Transverse colon (tissue), 4 donors: Measurements from ENCODE around the gene TMEM234. TPM values are rescaled to one million over a fixed set of nuclear protein-coding genes. Genes with fewer than 3 reads are reported as not detected.
A peak's percentile ranks its signal among the peaks of the same experiment; 100 is the strongest.
"Not testable (repeated sequence)": the region's sequence is repeated elsewhere in the genome, so short reads cannot be mapped to it uniquely, and the experiment has no call there.

Experiments
- DNase-seq: peaks from one replicate; pipeline ENCODE4 v3.0.0-alpha.2; 2019
- H3K27ac ChIP-seq, 4 donors: fragments of 200-600 bp; sonication (generic); 2 replicates each; pipeline ENCODE4 v1.5.1; 2016 to 2018; ENCODE audit warnings: inconsistent platforms in 4 of 4
- H3K27me3 ChIP-seq: fragments of 200-600 bp; sonication (generic); 2 replicates; pipeline ENCODE4 v1.5.1; 2017; ENCODE audit warnings: inconsistent platforms
- H3K36me3 ChIP-seq, 4 donors: fragments of 200-600 bp; sonication (generic); 2 replicates each; pipeline ENCODE4 v1.5.1; 2017 to 2019; ENCODE audit warnings: inconsistent platforms in 4 of 4
- H3K4me1 ChIP-seq, 4 donors: fragments of 200-600 bp; sonication (generic); 2 replicates each; pipeline ENCODE4 v1.5.1; 2017 to 2020; ENCODE audit warnings: inconsistent platforms in 4 of 4
- H3K4me3 ChIP-seq, 4 donors: fragments of 200-600 bp; sonication (generic); 1 replicate in 1 of 4; 2 replicates in 3 of 4; pipeline versions ENCODE4 v1.5.1 to v1.6.1; 2017 to 2019; ENCODE audit warnings: inconsistent platforms in 4 of 4
- H3K9me3 ChIP-seq, 2 donors: fragments of 200-600 bp; sonication (generic); 2 replicates each; pipeline ENCODE4 v1.5.1; 2017 to 2019; ENCODE audit warnings: inconsistent platforms in 2 of 2
- EP300 ChIP-seq: sonication (generic); formaldehyde crosslinking; IDR thresholded peaks from one replicate; pipeline ENCODE4 v1.6.1; 2017; ENCODE audit warnings: antibody characterized with exemption, low read depth
- POLR2A ChIP-seq: fragments of 450-650 bp; IDR thresholded peaks from one replicate; pipeline ENCODE4 v1.6.1; 2016; ENCODE audit warnings: antibody characterized with exemption, mild to moderate bottlenecking, moderate library complexity
- POLR2AphosphoS5 ChIP-seq, 3 donors: sonication (generic); formaldehyde crosslinking; IDR thresholded peaks; one replicate each; pipeline ENCODE4 v1.6.1; 2016; ENCODE audit warnings: antibody characterized with exemption in 3 of 3
- WGBS, 2 donors: methylation state at CpG; one replicate each; pipeline ENCODE4 v1.1.5; 2018; ENCODE audit warnings: low coverage in 1 of 2; 5-methylcytosine and 5-hydroxymethylcytosine counted together
- in situ Hi-C, 4 donors: fragments of 200-750 bp; cut with MboI; loops; one replicate each; pipeline versions ENCODE4 v1.15.0 to v1.15.1; 2017; ENCODE audit warnings: low sequenced_read_pairs in 3 of 4, low pct_ligation_motif_present in 1 of 4, low pct_unique_long_range_greater_than_20kb in 1 of 4
- intact Hi-C: fragments of 100-400 bp; cut with DNase I; formaldehyde crosslinking; loops from one replicate; pipeline ENCODE4 v1.15.1; 2023; ENCODE audit warnings: low total_unique reads
- total RNA-seq, 4 donors: library from RNA; depleted of rRNA; stranded (reverse); fragments of >200 nt; gene quantifications; one replicate each; pipeline ENCODE4 v1.1.0, GENCODE V29; 2016
- TF ChIP-seq, protein P1 (sequence below), 5 experiments: fragments of 200-600 bp in 3 of 5; fragments of 450-650 bp in 2 of 5; sonication (generic) in 3 of 5; IDR thresholded peaks; 1 replicate in 2 of 5; 2 replicates in 3 of 5; pipeline ENCODE4 v1.5.1; 2016 to 2017; ENCODE audit warnings: antibody characterized with exemption in 5 of 5, inconsistent platforms in 3 of 5, mild to moderate bottlenecking in 2 of 5, moderate library complexity in 1 of 5

Gene TMEM234
- total RNA-seq, 4 donors from 2014 or later, result 16.5 to 166 (median 22.7) TPM

DNA sequence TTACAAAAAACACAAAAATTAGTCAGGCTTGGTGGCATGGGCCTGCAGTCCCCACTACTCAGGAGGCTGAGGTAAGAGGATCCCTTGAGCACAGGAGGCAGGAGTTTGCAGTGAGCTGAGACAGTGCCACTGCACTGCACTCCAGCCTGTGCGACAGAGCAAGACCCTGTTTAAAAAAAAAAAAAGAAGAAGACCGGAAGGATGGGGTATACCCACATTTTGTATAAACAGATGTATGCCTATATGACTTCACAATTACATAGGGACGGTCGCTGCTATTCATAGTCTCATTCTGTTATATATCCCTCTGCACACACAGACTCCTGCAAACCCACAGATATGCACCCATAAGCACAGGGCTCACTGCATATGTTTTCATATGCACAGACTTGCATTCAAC is 41.6 kb upstream of the TMEM234 start:
- WGBS, 2 donors, result 79 to 81% methylated on average over 4 of the region's 4 CpGs
- in situ Hi-C loops, result no loop called here

DNA sequence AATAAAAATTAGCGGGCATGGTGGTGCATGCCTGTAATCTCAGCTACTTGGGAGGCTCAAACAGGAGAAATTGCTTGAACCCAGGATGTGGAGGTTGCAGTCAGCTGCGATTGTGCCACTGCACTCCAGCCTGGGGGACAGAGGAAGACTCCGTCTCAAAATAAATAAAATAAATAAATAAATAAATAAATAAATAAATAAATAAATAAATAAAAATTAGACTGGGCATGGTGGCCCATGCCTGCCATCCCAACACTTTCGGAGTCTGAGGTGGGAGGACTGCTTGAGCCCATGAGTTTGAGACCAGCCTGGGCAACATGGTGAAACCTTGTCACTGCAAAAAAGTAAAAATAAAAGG is 41.1 kb upstream of the TMEM234 start:
- H3K36me3 ChIP-seq, H3K9me3 ChIP-seq, H3K4me3 ChIP-seq, DNase-seq, intact Hi-C loops, H3K27ac ChIP-seq, in situ Hi-C loops, H3K27me3 ChIP-seq, H3K4me1 ChIP-seq: not testable (repeated sequence)
- WGBS, 2 donors, result 80 to 94% methylated on average over 1 to 4 of the region's 4 CpGs

More for the DNA sequence above, 41.6 kb upstream of the TMEM234 start:
- H3K36me3 ChIP-seq, result no peaks in the 10 kb centered on the region
- no peak overlapping the region for H3K4me3 ChIP-seq
- intact Hi-C loops, result no loop called here
- no peak for DNase-seq
- no peak for TF ChIP-seq POLR2A
- no peaks in the 10 kb centered on the region for H3K27me3 ChIP-seq
- H3K27ac ChIP-seq, result no peak overlapping the region
- no peaks in the 10 kb centered on the region for H3K9me3 ChIP-seq
- H3K4me1 ChIP-seq, result no peaks in the 10 kb centered on the region

DNA sequence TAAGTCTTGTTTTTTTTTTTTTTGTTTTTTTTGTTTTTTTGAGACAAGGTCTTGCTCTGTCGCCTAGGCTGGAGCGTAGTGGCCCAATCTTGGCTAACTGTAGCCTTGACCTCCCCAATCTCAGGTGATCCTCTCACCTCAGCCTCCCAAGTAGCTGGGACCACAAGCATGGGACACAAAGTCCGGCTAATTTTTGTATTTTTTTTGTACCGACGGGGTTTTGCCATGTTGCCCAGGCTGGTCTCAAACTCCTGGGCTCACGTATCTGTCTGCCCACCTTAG is 35.0 kb upstream of the TMEM234 start:
- 79 to 86% methylated on average over 2 to 6 of the region's 6 CpGs for WGBS, 2 donors
- Histone ChIP-seq H3K4me3 (no peak overlapping the region), H3K9me3 (no peaks in the 10 kb centered on the region), H3K27ac (no peak overlapping the region), H3K36me3 (no peaks in the 10 kb centered on the region), H3K4me1 (peaks cover 0 to 3% (median 0%) of the 10 kb centered on the region in 4 donors), H3K27me3 (no peaks in the 10 kb centered on the region)
- intact Hi-C loops, result no loop called here
- in situ Hi-C loops, result no loop called here
- TF ChIP-seq POLR2AphosphoS5 (IDR thresholded peaks at IDR 0.05), result no peak
- no peak for TF ChIP-seq EP300
- TF ChIP-seq POLR2A, result no peak
- TF ChIP-seq, protein P1, sequence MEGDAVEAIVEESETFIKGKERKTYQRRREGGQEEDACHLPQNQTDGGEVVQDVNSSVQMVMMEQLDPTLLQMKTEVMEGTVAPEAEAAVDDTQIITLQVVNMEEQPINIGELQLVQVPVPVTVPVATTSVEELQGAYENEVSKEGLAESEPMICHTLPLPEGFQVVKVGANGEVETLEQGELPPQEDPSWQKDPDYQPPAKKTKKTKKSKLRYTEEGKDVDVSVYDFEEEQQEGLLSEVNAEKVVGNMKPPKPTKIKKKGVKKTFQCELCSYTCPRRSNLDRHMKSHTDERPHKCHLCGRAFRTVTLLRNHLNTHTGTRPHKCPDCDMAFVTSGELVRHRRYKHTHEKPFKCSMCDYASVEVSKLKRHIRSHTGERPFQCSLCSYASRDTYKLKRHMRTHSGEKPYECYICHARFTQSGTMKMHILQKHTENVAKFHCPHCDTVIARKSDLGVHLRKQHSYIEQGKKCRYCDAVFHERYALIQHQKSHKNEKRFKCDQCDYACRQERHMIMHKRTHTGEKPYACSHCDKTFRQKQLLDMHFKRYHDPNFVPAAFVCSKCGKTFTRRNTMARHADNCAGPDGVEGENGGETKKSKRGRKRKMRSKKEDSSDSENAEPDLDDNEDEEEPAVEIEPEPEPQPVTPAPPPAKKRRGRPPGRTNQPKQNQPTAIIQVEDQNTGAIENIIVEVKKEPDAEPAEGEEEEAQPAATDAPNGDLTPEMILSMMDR (IDR thresholded peaks at IDR 0.05), result no peak
- DNase-seq, result no peak

DNA sequence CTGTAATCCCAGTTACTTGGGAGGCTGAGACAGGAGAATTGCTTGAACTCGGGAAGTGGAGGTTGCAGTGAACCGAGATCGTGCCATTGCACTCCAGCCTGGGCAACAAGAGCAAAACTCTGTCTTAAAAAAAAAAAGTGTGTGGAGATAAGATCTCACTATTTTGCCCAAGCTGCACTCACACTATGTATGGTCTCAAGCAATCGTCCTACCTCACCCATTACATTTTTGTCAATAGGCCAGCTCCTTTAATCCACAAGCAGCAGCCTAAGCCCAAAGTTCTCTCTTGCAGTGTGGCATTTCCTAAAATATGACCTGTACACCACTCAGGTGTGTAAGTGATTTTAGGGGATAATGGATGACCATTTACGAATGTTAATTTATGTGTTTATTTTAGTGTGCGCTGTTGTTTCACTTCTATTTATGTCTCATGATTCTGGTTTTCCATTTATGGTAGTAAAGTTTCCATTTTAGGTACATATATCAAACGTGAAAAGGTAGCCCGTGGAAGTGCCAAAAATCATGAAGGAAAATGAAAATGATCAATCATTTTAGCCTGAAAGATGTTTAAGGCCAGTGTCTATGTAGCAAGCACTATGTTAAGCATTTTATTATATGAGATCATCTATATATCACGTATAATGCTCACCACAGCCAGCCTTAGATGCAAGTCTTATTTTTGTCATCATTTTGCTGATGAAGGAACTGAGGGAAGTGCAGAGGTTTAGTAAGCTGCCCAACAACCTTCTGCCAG is 34.5 kb upstream of the TMEM234 start:
- no peaks in the 10 kb centered on the region for H3K9me3 ChIP-seq

More for the DNA sequence above, 34.5 kb upstream of the TMEM234 start:
- H3K36me3 ChIP-seq, result no peaks in the 10 kb centered on the region
- 61 to 63% methylated on average over 6 to 9 of the region's 9 CpGs for WGBS, 2 donors
- TF ChIP-seq POLR2AphosphoS5 (IDR thresholded peaks at IDR 0.05) (no peak), POLR2A (no peak), EP300 (no peak)
- TF ChIP-seq, protein P1 (IDR thresholded peaks at IDR 0.05), result no peak
- H3K4me1 ChIP-seq, result peaks cover 0 to 3% (median 0%) of the 10 kb centered on the region in 4 donors
- intact Hi-C loops (no loop called here), in situ Hi-C loops (no loop called here)
- H3K4me3 ChIP-seq, result peak overlapping the region in 1 of 4 donors; percentile 3
- no peak for DNase-seq
- H3K27ac ChIP-seq, result no peak overlapping the region
- no peaks in the 10 kb centered on the region for H3K27me3 ChIP-seq
